GM12801 (cell line): ENCODE results near the gene RAB4A.

Experiments used
- CTCF ChIP-seq: IDR thresholded peaks from one replicate; pipeline ENCODE4 v1.5.1; 2011; ENCODE audit warnings: control low read depth; ENCODE audit not compliant: insufficient read length; ENCODE audit errors: extremely low read depth

The RAB4A gene

GRCh38 chr1:229228522-229228921, 42.4 kb upstream of the RAB4A start:
- TF ChIP-seq CTCF = no peak

- no peak for TF ChIP-seq CTCF
Observed at GRCh38 chr1:229229137-229229720, 41.7 kb upstream of the RAB4A start.

GRCh38 chr1:229229721-229230139, 41.2 kb upstream of the RAB4A start:
- TF ChIP-seq CTCF = no peak

GRCh38 chr1:229230140-229230892, 40.6 kb upstream of the RAB4A start:
- no peak for TF ChIP-seq CTCF

- no peak for TF ChIP-seq CTCF
Observed at GRCh38 chr1:229230893-229231753, 39.8 kb upstream of the RAB4A start.

- no peak for TF ChIP-seq CTCF
Observed at GRCh38 chr1:229231754-229232119, 39.2 kb upstream of the RAB4A start.

- no peak for TF ChIP-seq CTCF
Observed at GRCh38 chr1:229234870-229235472, 35.9 kb upstream of the RAB4A start.
